Measurements from ENCODE around the gene FREM3. TPM values are rescaled to one million over a fixed set of nuclear protein-coding genes. Genes with fewer than 3 reads are reported as not detected.

Gene FREM3
- total RNA-seq, 4 donors from 2014 or later, result 1.9 TPM; not detected in 3

GRCh38 chr4:143713955-143714625 is 13.6 kb upstream of the FREM3 start:
- no peak for TF ChIP-seq POLR2A (IDR thresholded peaks at IDR 0.05)
- TF ChIP-seq, protein P1, sequence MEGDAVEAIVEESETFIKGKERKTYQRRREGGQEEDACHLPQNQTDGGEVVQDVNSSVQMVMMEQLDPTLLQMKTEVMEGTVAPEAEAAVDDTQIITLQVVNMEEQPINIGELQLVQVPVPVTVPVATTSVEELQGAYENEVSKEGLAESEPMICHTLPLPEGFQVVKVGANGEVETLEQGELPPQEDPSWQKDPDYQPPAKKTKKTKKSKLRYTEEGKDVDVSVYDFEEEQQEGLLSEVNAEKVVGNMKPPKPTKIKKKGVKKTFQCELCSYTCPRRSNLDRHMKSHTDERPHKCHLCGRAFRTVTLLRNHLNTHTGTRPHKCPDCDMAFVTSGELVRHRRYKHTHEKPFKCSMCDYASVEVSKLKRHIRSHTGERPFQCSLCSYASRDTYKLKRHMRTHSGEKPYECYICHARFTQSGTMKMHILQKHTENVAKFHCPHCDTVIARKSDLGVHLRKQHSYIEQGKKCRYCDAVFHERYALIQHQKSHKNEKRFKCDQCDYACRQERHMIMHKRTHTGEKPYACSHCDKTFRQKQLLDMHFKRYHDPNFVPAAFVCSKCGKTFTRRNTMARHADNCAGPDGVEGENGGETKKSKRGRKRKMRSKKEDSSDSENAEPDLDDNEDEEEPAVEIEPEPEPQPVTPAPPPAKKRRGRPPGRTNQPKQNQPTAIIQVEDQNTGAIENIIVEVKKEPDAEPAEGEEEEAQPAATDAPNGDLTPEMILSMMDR (IDR thresholded peaks at IDR 0.05), result no peak
- H3K4me1 ChIP-seq, result no peaks in the 10 kb centered on the region
- DNase-seq, result no peak
- no peak overlapping the region for H3K27ac ChIP-seq
- H3K9me3 ChIP-seq, result no peaks in the 10 kb centered on the region
- H3K27me3 ChIP-seq, result no peaks in the 10 kb centered on the region
- no peak overlapping the region for H3K4me3 ChIP-seq
- H3K36me3 ChIP-seq, result no peaks in the 10 kb centered on the region
- intact Hi-C loops (cut with DNase I; ENCODE audit: low total_unique reads), result no loop called here

- Histone ChIP-seq H3K27me3 (no peaks in the 10 kb centered on the region), H3K36me3 (no peaks in the 10 kb centered on the region), H3K4me1 (no peaks in the 10 kb centered on the region), H3K4me3 (no peak overlapping the region), H3K27ac (no peak overlapping the region), H3K9me3 (no peaks in the 10 kb centered on the region)
- intact Hi-C loops (cut with DNase I; ENCODE audit: low total_unique reads), result no loop called here
- no peak for TF ChIP-seq POLR2A (IDR thresholded peaks at IDR 0.05)
- TF ChIP-seq, protein P1 (IDR thresholded peaks at IDR 0.05), result no peak
- DNase-seq, result no peak
Observed at GRCh38 chr4:143713553-143713952, 13.1 kb upstream of the FREM3 start.

DNA sequence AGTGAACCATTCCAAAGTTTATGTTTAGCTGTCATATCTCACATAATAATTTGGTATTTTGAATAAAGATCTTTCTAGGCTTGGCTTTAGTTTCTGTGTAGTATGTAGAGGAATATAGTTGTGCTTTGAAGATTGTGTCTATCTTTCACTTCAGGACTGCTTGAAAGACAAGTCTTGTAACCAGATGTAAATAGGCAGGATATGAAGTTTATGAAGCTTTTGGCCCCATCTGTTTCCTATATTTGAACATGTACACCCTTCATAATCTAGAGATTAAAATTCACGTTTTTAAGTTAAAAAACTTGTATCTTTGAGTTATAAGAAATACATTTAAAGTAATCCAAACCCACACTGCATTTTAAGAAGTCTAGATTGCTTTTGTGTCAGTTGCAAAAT is 11.7 kb upstream of the FREM3 start:
- Histone ChIP-seq H3K9me3 (no peaks in the 10 kb centered on the region), H3K36me3 (no peaks in the 10 kb centered on the region), H3K27ac (no peak overlapping the region), H3K4me3 (no peak overlapping the region), H3K27me3 (no peaks in the 10 kb centered on the region), H3K4me1 (no peaks in the 10 kb centered on the region)
- TF ChIP-seq POLR2A (IDR thresholded peaks at IDR 0.05), result no peak
- TF ChIP-seq, protein P1 (IDR thresholded peaks at IDR 0.05), result no peak
- intact Hi-C loops (cut with DNase I; ENCODE audit: low total_unique reads), result no loop called here
- no peak for DNase-seq

DNA sequence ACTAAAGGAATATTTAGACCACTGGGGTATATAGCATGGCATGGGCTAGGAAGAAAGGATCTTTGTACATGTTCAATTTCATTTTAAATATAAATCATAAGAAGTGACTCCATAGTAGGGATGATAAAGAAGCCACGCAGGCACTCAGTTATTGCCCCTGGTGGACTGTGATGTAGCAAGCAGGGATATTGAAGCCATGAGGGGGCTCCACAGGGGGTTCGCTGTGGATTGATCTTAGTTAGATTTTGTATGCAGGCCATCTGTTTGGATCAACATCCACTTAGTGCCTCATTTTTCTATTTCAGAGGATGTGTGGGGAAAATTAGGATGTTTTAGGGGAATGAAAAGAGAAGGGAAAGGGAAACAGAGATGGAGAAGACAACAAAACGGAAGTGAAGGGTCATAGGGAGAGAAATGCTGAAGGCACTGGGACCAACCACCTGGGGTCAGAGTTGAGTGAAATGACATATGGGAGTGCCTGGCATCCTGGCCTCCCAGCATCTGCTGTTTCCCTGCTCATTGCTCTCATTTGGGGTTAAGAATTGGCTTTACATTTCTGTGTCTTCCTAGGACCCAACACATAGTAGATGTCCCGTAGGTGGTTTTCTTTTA is 11.2 kb upstream of the FREM3 start:
- intact Hi-C loops (cut with DNase I; ENCODE audit: low total_unique reads), result no loop called here
- Histone ChIP-seq H3K36me3 (no peaks in the 10 kb centered on the region), H3K27me3 (no peaks in the 10 kb centered on the region), H3K27ac (no peak overlapping the region), H3K4me1 (no peaks in the 10 kb centered on the region), H3K4me3 (no peak overlapping the region), H3K9me3 (no peaks in the 10 kb centered on the region)
- no peak for DNase-seq
- TF ChIP-seq POLR2A (IDR thresholded peaks at IDR 0.05), result no peak
- TF ChIP-seq, protein P1 (IDR thresholded peaks at IDR 0.05), result no peak

DNA sequence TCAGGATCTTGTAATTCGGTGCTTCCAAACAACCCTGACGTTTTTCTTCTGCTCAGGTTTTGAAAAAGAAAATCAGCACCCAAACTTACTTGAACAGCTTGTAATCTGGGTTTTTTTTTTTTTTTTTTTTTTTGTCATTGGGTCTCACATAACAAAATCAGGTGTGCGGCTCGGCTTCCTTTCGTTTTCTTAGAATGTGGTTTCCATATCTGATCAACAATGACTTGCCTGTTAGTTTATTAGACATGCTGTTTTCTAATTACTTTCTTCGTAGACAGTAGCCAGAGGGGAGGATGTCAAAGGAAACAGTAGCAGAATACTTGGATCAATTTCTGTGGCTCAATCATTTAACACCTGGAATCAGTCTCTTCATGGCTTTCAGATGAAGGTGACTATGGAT is 890 bp upstream of the FREM3 start:
- no peaks in the 10 kb centered on the region for H3K36me3 ChIP-seq
- TF ChIP-seq POLR2A (IDR thresholded peaks at IDR 0.05), result no peak
- TF ChIP-seq, protein P1 (IDR thresholded peaks at IDR 0.05), result no peak
- no peak for DNase-seq
- no peak overlapping the region for H3K4me3 ChIP-seq
- intact Hi-C loops (cut with DNase I; ENCODE audit: low total_unique reads), result no loop called here
- H3K27me3 ChIP-seq, result peaks cover 0 to 19% of the 10 kb centered on the region in 2 donors
- H3K27ac ChIP-seq, result no peak overlapping the region
- H3K4me1 ChIP-seq, result peaks cover 0 to 8% of the 10 kb centered on the region in 2 donors
- no peaks in the 10 kb centered on the region for H3K9me3 ChIP-seq

All from uterus (tissue), 4 donors.